ENCODE data around the gene PEPD.
A peak's percentile ranks its signal among the peaks of the same experiment; 100 is the strongest.

The PEPD gene

GRCh38 chr19:33436360-33437345 is 84.9 kb downstream of the PEPD start:
- no peak for DNase-seq

DNA sequence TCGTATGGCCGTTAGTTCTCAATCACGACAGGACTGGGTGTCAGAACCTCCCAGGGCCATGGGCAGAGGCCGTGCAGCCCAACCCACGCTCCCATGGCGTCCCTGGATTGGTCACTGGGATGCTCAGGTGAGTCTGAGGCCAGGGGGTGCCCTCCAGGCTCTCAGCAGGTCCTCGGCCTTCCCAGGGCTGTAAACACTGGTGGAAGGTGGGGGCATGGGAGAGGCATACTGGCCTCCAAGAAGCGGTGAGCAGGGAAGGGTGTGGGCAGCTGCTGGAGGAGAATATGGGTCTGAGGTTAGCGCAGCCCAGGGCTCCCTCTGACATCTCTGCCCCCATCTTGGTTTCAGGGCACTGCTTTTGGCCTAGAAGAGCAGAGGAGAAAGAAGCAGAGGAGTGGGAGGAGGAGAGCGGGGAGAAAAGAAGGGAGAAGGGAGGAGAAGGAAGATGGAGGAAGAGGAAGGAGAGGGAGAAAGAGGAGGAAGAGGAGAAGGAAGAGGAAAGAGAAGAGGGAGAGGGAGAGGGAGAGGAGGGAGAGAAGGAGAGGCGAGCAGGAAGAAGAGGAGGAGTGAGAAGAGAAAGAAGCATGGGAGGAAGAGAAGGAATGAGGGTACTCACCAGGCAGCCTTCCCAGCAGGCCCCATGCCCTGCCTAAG is 85.8 kb downstream of the PEPD start:
- no peak for DNase-seq

DNA sequence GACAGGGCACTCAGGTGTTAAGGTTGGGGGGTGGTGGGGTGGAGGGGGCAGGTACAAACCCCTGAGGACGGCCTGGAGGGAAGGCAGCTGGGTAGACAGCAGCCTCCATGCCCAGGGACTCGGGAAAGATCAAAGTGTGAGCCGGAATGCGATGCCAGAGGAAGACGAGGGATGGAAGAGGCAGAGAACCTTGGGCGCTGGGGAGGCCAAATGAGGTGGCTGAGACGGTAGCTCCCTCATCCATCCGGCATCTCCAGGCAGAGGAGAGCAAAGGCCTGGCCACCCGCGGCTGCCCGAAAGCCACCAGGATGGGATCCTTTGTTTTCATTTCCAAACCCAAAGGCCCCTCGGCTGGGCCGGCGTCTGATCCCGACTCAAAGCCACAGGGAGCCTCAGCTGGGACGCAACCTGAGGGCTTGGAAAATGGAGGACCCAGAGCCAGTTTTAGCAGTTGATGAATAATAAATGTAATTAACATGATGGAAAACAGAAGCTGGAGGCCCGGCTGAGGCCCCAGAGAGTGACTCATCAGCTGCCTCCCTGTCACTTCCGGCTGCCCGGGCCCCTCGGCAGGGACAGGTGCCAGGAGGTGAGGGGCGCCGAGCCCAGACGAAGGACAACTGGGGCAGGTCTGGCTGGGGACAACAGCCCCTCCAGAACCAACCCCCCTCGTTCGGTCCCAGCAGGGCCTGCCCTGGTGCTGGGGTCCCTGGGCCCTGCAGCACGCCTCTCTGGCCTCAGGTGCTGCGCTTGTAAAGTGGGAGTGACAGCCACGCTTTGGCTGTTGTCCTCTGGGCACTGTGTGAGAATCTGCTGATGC is 86.5 kb downstream of the PEPD start:
- DNase-seq = no peak

GRCh38 chr19:33434069-33434885 is 87.3 kb downstream of the PEPD start:
- no peak for DNase-seq

GRCh38 chr19:33432446-33433170 is 89.0 kb downstream of the PEPD start:
- no peak for DNase-seq

DNA sequence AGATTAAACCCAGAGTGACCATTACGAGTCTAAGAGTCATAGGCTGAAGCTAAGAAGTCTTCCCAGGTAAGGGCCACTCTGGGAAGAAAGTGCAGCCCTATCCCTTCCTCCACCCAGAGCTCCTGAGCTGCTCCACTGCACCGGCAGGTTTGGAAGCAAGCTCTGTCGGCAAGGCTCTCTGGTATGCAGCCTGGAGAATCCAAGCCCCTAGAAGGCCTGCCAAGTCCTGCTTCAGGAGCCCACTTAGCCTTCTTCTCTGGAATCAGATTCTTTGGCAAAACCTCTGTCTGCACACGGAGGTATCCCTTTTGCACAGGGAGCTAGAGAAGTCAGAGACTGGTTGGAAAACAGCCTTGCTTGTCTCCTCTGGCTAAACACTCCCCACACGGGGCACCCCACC is 89.6 kb downstream of the PEPD start:
- DNase-seq = no peak

GRCh38 chr19:33430674-33431277 is 90.8 kb downstream of the PEPD start:
- peak; percentile 85 for DNase-seq

GRCh38 chr19:33429891-33430673 is 91.5 kb downstream of the PEPD start:
- DNase-seq = no peak

- DNase-seq = no peak
Observed at GRCh38 chr19:33428627-33429125, 92.9 kb downstream of the PEPD start.

DNA sequence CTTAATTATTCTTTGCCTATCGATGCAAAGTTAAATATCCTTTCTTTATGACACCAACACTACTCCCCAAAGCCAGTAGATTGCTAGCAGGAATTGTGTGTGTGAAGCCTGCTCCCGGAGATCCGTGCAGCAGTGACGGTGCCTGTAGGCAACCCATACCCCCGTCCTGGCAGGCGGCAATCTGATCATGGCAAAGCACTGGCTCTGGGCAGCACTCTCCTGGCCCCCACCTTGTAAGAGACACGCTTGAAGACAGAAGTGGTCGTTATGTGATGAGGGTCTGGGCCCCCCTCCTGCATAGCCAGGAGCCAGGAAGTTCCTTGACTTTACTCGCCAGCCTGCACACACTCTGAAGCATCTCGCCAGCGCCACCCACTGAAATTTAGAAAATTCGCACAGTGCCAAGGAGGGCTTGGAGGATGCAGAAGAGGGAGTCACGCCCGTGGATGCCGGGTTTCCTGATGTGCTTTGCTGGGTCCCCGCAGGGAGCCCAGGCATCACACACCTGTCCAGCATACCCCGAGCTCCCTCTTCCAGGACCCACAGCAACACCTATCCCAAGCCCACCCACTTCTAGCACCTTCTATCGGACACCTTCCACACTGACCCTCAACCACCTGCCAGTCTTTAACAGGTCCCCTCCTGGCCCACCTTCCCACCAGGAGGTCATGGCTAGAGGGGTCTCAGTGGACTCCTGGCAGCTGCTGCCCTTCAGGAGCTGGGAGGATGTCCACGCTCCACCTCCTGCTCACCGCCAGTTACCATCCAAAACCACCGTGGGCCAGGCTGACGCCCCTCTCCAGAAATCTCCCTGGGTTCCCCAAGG is 93.6 kb downstream of the PEPD start:
- no peak for DNase-seq

- DNase-seq = no peak
Observed at GRCh38 chr19:33426621-33427361, 94.8 kb downstream of the PEPD start.

- no peak for DNase-seq
Observed at GRCh38 chr19:33424181-33424580, 97.4 kb downstream of the PEPD start.

DNA sequence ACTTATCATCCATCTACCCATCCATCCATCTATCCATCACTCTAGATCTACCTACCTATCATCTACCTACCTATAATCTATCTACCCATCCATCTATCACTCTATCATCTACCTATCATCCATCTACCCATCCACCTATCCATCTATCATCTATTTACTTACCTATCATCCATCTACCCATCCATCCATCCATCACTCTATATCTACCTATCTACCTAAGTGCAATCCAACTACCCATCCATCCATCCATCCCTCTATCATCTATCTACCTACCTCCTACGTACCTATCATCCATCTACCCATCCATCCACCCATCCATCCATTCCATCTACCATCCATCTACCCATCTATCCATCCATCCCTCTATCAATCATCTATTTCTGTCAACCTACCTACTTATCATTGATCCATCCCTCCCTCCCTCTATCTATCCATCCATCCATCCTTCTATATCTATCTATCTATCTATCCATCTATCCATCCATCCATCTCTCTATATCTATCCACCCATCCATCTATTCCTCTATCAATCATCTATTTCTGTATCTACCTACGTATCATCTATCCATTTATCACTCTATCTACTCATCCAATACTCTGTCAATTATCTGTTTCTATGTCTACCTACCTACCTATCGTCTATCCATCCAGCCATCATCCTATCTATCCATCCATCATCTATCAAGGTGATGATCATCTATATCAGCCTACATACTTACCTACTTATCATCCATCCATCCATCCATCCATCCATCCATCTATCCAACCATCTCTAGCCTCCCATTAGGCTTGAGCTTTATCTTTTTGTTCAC is 99.0 kb downstream of the PEPD start:
- DNase-seq = no peak

DNA sequence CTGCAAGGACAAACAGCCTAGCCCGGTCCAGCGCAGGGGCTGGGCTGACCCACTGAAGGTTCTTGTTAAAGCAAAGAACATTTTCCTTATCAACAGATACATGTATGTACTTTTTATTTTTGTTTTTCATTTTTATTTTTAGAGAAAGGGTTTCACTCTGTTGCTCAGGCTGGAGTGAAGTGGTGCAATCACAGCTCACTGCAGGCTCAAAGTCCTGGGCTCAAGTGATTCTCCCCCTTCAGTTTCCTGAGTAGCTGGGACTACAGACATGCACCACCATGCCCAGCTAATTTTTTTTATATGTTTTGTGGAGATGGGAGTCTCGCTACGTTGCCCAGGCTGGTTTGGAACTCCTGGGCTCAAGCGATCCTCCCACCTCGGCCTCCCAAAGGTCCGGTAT is 100.2 kb downstream of the PEPD start:
- DNase-seq = no peak

DNA sequence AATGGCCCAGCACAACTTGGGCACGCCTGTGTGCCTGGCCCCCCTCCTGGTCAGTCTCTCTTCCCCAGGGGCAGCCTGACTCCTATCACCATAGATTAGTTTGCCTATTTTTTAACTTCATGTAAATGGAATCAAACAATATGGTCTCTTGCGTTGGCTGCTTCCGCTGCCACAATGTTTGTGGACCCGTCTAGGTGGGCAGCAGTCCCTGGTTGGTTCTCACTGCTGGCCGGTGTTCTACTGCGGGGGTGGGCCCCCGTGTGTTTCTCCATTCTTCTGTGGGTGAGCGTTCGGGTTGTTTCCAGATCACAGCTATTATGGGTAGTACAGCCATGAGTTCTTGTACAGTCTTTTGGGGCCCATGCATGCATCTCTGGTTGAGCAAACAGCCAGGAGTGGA is 100.8 kb downstream of the PEPD start:
- DNase-seq = no peak

GRCh38 chr19:33419788-33420130 is 101.8 kb downstream of the PEPD start:
- DNase-seq = no peak

- no peak for DNase-seq
Observed at GRCh38 chr19:33418871-33419787, 102.5 kb downstream of the PEPD start.

All from activated CD8-positive, alpha-beta memory T cell treated with anti-CD3 and anti-CD28 coated beads, Interleukin-2, amount 50 U/mL, for 48 hours (primary cell).